SK-N-SH treated with all-trans-retinoic acid at 6 μM for 48 hours (cell line): ENCODE results near the gene PLD1.

Experiments used
- ATAC-seq: fragments of 200-7000 bp; cut with Tn5 transposase; 3 replicates; pipeline ENCODE4 v1.9.1; 2020; ENCODE audit warnings: mild to moderate bottlenecking, moderate library complexity
- ARNTL ChIP-seq: fragments of 450-650 bp; formaldehyde crosslinking; IDR thresholded peaks from 2 replicates; pipeline ENCODE4 v1.5.0; 2020; ENCODE audit warnings: low read depth, mild to moderate bottlenecking, moderate library complexity, borderline replicate concordance
- CREB5 ChIP-seq: fragments of 250-450 bp; sonication (Bioruptor Pico); IDR thresholded peaks from 2 replicates; pipeline ENCODE4 v1.5.1; 2020; ENCODE audit warnings: low read depth, mild to moderate bottlenecking, moderate library complexity
- ESRRG ChIP-seq: fragments of 250-450 bp; sonication (Bioruptor Pico); IDR thresholded peaks from 2 replicates; pipeline ENCODE4 v1.6.1; 2021; ENCODE audit warnings: mild to moderate bottlenecking
- GLIS3 ChIP-seq: fragments of 250-450 bp; sonication (Bioruptor Pico); IDR thresholded peaks from 2 replicates; pipeline ENCODE4 v1.5.0; 2020; ENCODE audit warnings: mild to moderate bottlenecking, moderate library complexity
- ISL1 ChIP-seq: fragments of 250-450 bp; sonication (Bioruptor Pico); IDR thresholded peaks from 2 replicates; pipeline ENCODE4 v2.1.2; 2022; ENCODE audit warnings: mild to moderate bottlenecking, moderate library complexity
- OSR1 ChIP-seq: fragments of 250-450 bp; sonication (Bioruptor Pico); IDR thresholded peaks from 2 replicates; pipeline ENCODE4 v1.8.0; 2022; ENCODE audit warnings: moderate library complexity, mild to moderate bottlenecking, inconsistent platforms
- POU6F1 ChIP-seq: fragments of 250-450 bp; sonication (Bioruptor Pico); IDR thresholded peaks from 2 replicates; pipeline ENCODE4 v1.8.0; 2021; ENCODE audit warnings: low read depth, mild to moderate bottlenecking, moderate library complexity, borderline replicate concordance
- RARB ChIP-seq: fragments of 250-450 bp; sonication (Bioruptor Pico); IDR thresholded peaks from 2 replicates; pipeline ENCODE4 v1.8.0; 2021; ENCODE audit warnings: mild to moderate bottlenecking, moderate library complexity
- SNAI2 ChIP-seq: fragments of 250-450 bp; sonication (Bioruptor Pico); IDR thresholded peaks from 2 replicates; pipeline ENCODE4 v1.5.0; 2020; ENCODE audit warnings: mild to moderate bottlenecking, moderate library complexity
- TCF4 ChIP-seq: fragments of 250-450 bp; sonication (Bioruptor Pico); IDR thresholded peaks from 2 replicates; pipeline ENCODE4 v1.8.0; 2021; ENCODE audit warnings: mild to moderate bottlenecking, moderate library complexity, borderline replicate concordance
- TOX ChIP-seq: fragments of 250-450 bp; sonication (Bioruptor Pico); IDR thresholded peaks from 2 replicates; pipeline ENCODE4 v1.8.0; 2021; ENCODE audit warnings: mild to moderate bottlenecking, moderate library complexity, borderline replicate concordance
- ZC3H10 ChIP-seq: fragments of 250-450 bp; sonication (Bioruptor Pico); IDR thresholded peaks from 2 replicates; pipeline ENCODE4 v1.5.1; 2021; ENCODE audit warnings: mild to moderate bottlenecking, moderate library complexity
- ZFP3 ChIP-seq: fragments of 250-450 bp; sonication (Bioruptor Pico); IDR thresholded peaks from 2 replicates; pipeline ENCODE4 v1.5.0; 2020; ENCODE audit warnings: mild to moderate bottlenecking, moderate library complexity
- ZFP30 ChIP-seq: fragments of 450-650 bp; formaldehyde crosslinking; IDR thresholded peaks from 2 replicates; pipeline ENCODE4 v1.5.0; 2022; ENCODE audit warnings: mild to moderate bottlenecking, moderate library complexity
- ZNF565 ChIP-seq: fragments of 450-650 bp; formaldehyde crosslinking; conservative IDR thresholded peaks from 2 replicates; pipeline ENCODE4 v1.5.0; 2020; ENCODE audit warnings: low read depth, mild to moderate bottlenecking, moderate library complexity
- ZNF70 ChIP-seq: fragments of 450-650 bp; formaldehyde crosslinking; IDR thresholded peaks from 2 replicates; pipeline ENCODE4 v1.5.0; 2020; ENCODE audit warnings: mild to moderate bottlenecking, moderate library complexity
- ZNF8 ChIP-seq: fragments of 450-650 bp; formaldehyde crosslinking; IDR thresholded peaks from 2 replicates; pipeline ENCODE4 v1.5.0; 2020; ENCODE audit warnings: mild to moderate bottlenecking, moderate library complexity
- TF ChIP-seq, protein P1 (sequence below): fragments of 250-450 bp; sonication (Bioruptor Pico); IDR thresholded peaks from 2 replicates; pipeline ENCODE4 v1.5.0; 2020; ENCODE audit warnings: mild to moderate bottlenecking, moderate library complexity
- TF ChIP-seq, protein P2 (sequence below): fragments of 250-450 bp; sonication (Bioruptor Pico); IDR thresholded peaks from 2 replicates; pipeline ENCODE4 v1.8.0; 2020; ENCODE audit warnings: mild to moderate bottlenecking, moderate library complexity, borderline replicate concordance
- TF ChIP-seq, protein P3 (sequence below): fragments of 250-450 bp; sonication (Bioruptor Pico); IDR thresholded peaks from 2 replicates; pipeline ENCODE4 v1.5.1; 2021; ENCODE audit warnings: mild to moderate bottlenecking, moderate library complexity

The PLD1 gene

DNA sequence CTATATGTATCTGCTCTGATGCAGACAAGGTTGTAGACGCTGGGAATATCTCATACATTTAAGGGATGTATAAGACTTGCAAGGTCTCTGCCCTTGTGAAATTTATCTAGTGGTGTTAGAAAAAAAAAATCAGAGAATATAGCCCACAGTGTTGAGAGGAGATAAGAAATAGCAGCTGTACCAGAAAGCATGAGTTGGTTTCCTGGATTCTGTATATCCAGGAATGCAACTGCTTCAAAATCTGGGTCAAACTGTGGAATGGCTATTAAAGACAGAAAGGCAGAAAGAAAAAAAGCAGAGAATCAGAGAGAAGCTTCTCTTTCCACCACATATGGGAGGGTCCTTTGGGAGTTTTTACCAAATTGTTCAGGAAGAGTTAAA lies 31.3 kb upstream of the PLD1 start (continued):
- no peak for TF ChIP-seq ZC3H10 (CRISPR knock-in tag)
- TF ChIP-seq, protein P1, sequence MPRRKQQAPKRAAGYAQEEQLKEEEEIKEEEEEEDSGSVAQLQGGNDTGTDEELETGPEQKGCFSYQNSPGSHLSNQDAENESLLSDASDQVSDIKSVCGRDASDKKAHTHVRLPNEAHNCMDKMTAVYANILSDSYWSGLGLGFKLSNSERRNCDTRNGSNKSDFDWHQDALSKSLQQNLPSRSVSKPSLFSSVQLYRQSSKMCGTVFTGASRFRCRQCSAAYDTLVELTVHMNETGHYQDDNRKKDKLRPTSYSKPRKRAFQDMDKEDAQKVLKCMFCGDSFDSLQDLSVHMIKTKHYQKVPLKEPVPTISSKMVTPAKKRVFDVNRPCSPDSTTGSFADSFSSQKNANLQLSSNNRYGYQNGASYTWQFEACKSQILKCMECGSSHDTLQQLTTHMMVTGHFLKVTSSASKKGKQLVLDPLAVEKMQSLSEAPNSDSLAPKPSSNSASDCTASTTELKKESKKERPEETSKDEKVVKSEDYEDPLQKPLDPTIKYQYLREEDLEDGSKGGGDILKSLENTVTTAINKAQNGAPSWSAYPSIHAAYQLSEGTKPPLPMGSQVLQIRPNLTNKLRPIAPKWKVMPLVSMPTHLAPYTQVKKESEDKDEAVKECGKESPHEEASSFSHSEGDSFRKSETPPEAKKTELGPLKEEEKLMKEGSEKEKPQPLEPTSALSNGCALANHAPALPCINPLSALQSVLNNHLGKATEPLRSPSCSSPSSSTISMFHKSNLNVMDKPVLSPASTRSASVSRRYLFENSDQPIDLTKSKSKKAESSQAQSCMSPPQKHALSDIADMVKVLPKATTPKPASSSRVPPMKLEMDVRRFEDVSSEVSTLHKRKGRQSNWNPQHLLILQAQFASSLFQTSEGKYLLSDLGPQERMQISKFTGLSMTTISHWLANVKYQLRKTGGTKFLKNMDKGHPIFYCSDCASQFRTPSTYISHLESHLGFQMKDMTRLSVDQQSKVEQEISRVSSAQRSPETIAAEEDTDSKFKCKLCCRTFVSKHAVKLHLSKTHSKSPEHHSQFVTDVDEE: no peak
- no peak for TF ChIP-seq SNAI2 (CRISPR knock-in tag)
- TF ChIP-seq RARB (CRISPR knock-in tag): no peak
- no peak for TF ChIP-seq ZFP3 (CRISPR knock-in tag)

- no peak for TF ChIP-seq RARB (CRISPR knock-in tag)
- no peak for TF ChIP-seq ZFP3 (CRISPR knock-in tag)
- TF ChIP-seq ZNF8 (CRISPR knock-in tag): no peak
- no peak for TF ChIP-seq ZNF70 (CRISPR knock-in tag)
- TF ChIP-seq ZC3H10 (CRISPR knock-in tag): no peak
- TF ChIP-seq TOX (CRISPR knock-in tag): no peak
- TF ChIP-seq ZFP30 (CRISPR knock-in tag): no peak
- TF ChIP-seq ARNTL (CRISPR knock-in tag): no peak
- TF ChIP-seq ESRRG (CRISPR knock-in tag): no peak
- no peak for ATAC-seq
Measured at GRCh38 chr3:171840811-171841619, 30.7 kb upstream of the PLD1 start.

- ATAC-seq: no peak
Measured at GRCh38 chr3:171840445-171840810, 30.1 kb upstream of the PLD1 start.

GRCh38 chr3:171839270-171839669 lies 29.0 kb upstream of the PLD1 start:
- ATAC-seq: no peak
- no peak for TF ChIP-seq ZFP3 (CRISPR knock-in tag)
- no peak for TF ChIP-seq ZC3H10 (CRISPR knock-in tag)
- no peak for TF ChIP-seq ESRRG (CRISPR knock-in tag)
- TF ChIP-seq OSR1: no peak
- TF ChIP-seq ISL1 (CRISPR knock-in tag): no peak
- TF ChIP-seq TCF4 (CRISPR knock-in tag): no peak
- TF ChIP-seq, protein P2, sequence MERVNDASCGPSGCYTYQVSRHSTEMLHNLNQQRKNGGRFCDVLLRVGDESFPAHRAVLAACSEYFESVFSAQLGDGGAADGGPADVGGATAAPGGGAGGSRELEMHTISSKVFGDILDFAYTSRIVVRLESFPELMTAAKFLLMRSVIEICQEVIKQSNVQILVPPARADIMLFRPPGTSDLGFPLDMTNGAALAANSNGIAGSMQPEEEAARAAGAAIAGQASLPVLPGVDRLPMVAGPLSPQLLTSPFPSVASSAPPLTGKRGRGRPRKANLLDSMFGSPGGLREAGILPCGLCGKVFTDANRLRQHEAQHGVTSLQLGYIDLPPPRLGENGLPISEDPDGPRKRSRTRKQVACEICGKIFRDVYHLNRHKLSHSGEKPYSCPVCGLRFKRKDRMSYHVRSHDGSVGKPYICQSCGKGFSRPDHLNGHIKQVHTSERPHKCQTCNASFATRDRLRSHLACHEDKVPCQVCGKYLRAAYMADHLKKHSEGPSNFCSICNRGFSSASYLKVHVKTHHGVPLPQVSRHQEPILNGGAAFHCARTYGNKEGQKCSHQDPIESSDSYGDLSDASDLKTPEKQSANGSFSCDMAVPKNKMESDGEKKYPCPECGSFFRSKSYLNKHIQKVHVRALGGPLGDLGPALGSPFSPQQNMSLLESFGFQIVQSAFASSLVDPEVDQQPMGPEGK (CRISPR knock-in tag): no peak
- TF ChIP-seq SNAI2 (CRISPR knock-in tag): no peak
- TF ChIP-seq TOX (CRISPR knock-in tag): no peak

More at GRCh38 chr3:171840445-171840810, 30.1 kb upstream of the PLD1 start:
- TF ChIP-seq OSR1: no peak
- TF ChIP-seq TOX (CRISPR knock-in tag): no peak
- TF ChIP-seq, all 23 proteins: peak for 0

DNA sequence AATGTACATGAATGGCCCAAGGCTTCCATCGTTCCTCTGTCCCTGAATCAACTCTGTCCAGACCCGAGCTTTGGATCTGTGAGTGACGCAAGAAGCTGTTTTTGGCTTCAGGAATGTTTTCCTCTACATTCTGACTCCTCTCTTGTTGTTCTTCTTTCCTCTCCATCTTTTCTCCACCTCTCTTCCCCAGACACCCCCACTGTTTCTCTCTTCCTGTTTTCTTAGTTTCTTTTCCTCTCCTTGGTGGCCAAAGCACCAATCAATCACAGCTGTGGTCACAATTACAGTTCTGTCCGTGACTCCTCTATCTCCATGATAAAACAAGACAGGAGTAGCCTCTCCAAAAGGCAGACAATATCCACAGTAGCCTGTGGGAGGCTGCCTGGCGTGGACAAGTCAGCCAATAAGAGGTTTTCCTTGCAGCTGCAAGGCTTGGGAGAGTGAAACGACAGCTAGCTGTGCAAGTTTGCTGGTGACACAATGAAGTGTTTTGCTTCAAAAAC lies 28.0 kb upstream of the PLD1 start:
- peak; percentile 76 for ATAC-seq
- TF ChIP-seq ESRRG (CRISPR knock-in tag): no peak
- TF ChIP-seq ARNTL (CRISPR knock-in tag): no peak
- TF ChIP-seq POU6F1 (CRISPR knock-in tag): no peak
- TF ChIP-seq ISL1 (CRISPR knock-in tag): no peak
- TF ChIP-seq RARB (CRISPR knock-in tag): no peak
- TF ChIP-seq, protein P3, sequence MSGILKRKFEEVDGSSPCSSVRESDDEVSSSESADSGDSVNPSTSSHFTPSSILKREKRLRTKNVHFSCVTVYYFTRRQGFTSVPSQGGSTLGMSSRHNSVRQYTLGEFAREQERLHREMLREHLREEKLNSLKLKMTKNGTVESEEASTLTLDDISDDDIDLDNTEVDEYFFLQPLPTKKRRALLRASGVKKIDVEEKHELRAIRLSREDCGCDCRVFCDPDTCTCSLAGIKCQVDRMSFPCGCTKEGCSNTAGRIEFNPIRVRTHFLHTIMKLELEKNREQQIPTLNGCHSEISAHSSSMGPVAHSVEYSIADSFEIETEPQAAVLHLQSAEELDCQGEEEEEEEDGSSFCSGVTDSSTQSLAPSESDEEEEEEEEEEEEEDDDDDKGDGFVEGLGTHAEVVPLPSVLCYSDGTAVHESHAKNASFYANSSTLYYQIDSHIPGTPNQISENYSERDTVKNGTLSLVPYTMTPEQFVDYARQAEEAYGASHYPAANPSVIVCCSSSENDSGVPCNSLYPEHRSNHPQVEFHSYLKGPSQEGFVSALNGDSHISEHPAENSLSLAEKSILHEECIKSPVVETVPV: no peak
- TF ChIP-seq, protein P2 (CRISPR knock-in tag): no peak
- no peak for TF ChIP-seq ZNF565 (CRISPR knock-in tag)
- TF ChIP-seq GLIS3 (CRISPR knock-in tag): no peak
- no peak for TF ChIP-seq CREB5 (CRISPR knock-in tag)
- no peak for TF ChIP-seq ZNF8 (CRISPR knock-in tag)
- TF ChIP-seq TOX (CRISPR knock-in tag): no peak
